ENCODE results near the gene THAP4.

GRCh38 chr2:241554610-241555322, 82.2 kb downstream of the THAP4 start:
- no peak for TF ChIP-seq GATA3 (IDR thresholded peaks at IDR 0.05; ENCODE audit: low read depth, low read length)
- no peak for TF ChIP-seq GATA2 (IDR thresholded peaks at IDR 0.05; ENCODE audit: low read depth, low read length)

Data from SH-SY5Y (cell line).